ENCODE data around the gene GTF2IRD1.
"Not testable (repeated sequence)": the region's sequence is repeated elsewhere in the genome, so short reads cannot be mapped to it uniquely, and the experiment has no call there.

The GTF2IRD1 gene

DNA sequence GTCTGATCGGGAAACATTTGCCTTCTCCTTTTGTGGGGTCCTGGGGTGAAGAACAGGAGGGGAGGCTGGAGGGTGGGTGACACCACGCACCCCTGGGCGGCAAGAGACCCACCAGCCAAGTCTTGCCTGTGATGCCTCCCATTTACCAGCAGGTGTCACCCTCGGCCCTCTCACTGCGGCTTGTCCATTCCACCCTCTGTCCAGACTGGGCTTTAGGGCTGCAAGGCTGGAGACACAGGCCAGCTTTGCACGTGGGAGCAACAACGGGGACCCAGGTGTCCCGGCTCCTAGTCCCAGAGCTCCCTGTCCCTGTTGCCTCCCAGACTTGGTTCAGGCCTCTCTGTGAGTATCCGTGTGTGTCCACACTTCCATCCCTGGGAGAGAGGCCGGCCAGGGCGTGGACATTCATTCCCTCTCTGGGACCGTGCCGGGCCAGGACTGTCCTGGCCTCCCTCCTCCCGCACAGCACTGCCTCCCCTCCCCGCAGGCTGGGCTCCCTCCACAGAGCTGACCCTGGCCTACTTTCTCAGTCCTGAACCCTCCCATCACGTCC lies 36.2 kb upstream of the GTF2IRD1 start:
- peak overlapping the region; percentile 85 for H3K9ac ChIP-seq (ENCODE audit: low read depth, low read length, poor library complexity)
- peak; percentile 77 for DNase-seq (ENCODE audit: low spot score)
- H2BK5ac ChIP-seq (ENCODE audit: low read length), result peak overlapping the region; percentile 46
- no peak overlapping the region for H3K4me2 ChIP-seq (ENCODE audit: insufficient read depth, low read length, poor library complexity, severe bottlenecking)
- H3K79me1 ChIP-seq (ENCODE audit: low read depth, low read length), result peaks cover 2% of the 10 kb centered on the region
- H2AFZ ChIP-seq (ENCODE audit: low read length), result peak overlapping the region; percentile 88
- peak overlapping the region; percentile 85 for H3K4ac ChIP-seq (ENCODE audit: low read length)
- no peak overlapping the region for H4K8ac ChIP-seq (ENCODE audit: low read depth, low read length)
- no peak overlapping the region for H4K91ac ChIP-seq (ENCODE audit: low read depth, low read length, poor library complexity)
- H2BK12ac ChIP-seq (ENCODE audit: low read length), result peak overlapping the region; percentile 59
- H3K4me3 ChIP-seq (ENCODE audit: low read length in 2 of 2), result no peak overlapping the region
- H3K14ac ChIP-seq (ENCODE audit: low read length), result peak overlapping the region; percentile 98
- H3K27me3 ChIP-seq (ENCODE audit: control insufficient read depth in 3 of 3, insufficient read depth in 3 of 3, low read depth in 1 of 3, low read length in 3 of 3), result no peaks in the 10 kb centered on the region
- H2BK120ac ChIP-seq (ENCODE audit: low read depth, low read length), result no peak overlapping the region
- peak overlapping the region; percentile 94 for H2AK5ac ChIP-seq (ENCODE audit: low read depth, low read length)
- peak overlapping the region; percentile 95 for H2BK15ac ChIP-seq (ENCODE audit: low read length)
- H3K23ac ChIP-seq (ENCODE audit: low read depth, low read length, poor library complexity), result peak overlapping the region; percentile 16
- peak overlapping the region; percentile 93 for H3K18ac ChIP-seq (ENCODE audit: low read length)
- no peak overlapping the region for H3K27ac ChIP-seq (replicated peaks; ENCODE audit: low read length)
- H3K4me1 ChIP-seq (ENCODE audit: control insufficient read depth in 2 of 2, insufficient read depth in 1 of 2, low read depth in 1 of 2, low read length in 2 of 2), result peaks cover 0 to 3% of the 10 kb centered on the region in 2 donors
- no peaks in the 10 kb centered on the region for H3K9me3 ChIP-seq (replicated peaks in 1 of 2; ENCODE audit: control insufficient read depth in 2 of 2, insufficient read depth in 1 of 2, low read depth in 1 of 2, low read length in 2 of 2)
- no CpG with 5 or more reads among the region's 16 CpGs for WGBS, 2 donors (ENCODE audit: extremely low coverage in 2 of 2, insufficient read length in 2 of 2, insufficient replicate concordance in 1 of 2)
- no peaks in the 10 kb centered on the region for H3K36me3 ChIP-seq (replicated peaks in 1 of 2; ENCODE audit: control insufficient read depth in 2 of 2, insufficient read depth in 2 of 2, low read length in 2 of 2)

DNA sequence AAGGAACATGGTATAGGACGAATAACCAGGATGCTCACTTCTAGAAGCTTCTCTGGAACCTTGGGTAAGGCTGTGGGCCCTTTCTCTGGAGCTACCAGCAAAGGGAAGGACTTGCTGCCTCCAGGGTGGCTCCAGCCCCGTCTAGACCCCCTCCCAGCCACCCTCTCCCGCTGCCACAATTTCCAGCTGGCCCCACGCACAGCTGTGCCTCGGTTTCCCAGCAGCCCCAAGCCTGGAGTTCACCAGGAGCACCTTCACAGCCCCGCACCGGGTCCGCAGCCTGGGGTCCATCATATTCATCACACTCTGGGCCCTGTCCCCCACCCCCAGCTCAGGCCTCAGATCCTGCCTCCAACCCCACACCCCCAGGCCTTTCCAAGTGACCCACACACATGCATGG lies 35.6 kb upstream of the GTF2IRD1 start:
- no peak overlapping the region for H3K4me3 ChIP-seq (ENCODE audit: low read length in 2 of 2)
- peak overlapping the region; percentile 46 for H2BK5ac ChIP-seq (ENCODE audit: low read length)
- H3K27me3 ChIP-seq (ENCODE audit: control insufficient read depth in 3 of 3, insufficient read depth in 3 of 3, low read depth in 1 of 3, low read length in 3 of 3), result no peaks in the 10 kb centered on the region
- WGBS, 2 donors (ENCODE audit: extremely low coverage in 2 of 2, insufficient read length in 2 of 2, insufficient replicate concordance in 1 of 2), result no CpG with 5 or more reads among the region's 8 CpGs
- DNase-seq (ENCODE audit: low spot score), result no peak
- H3K4ac ChIP-seq (ENCODE audit: low read length), result peak overlapping the region; percentile 85
- no peak overlapping the region for H2BK120ac ChIP-seq (ENCODE audit: low read depth, low read length)
- peak overlapping the region; percentile 73 for H3K23ac ChIP-seq (ENCODE audit: low read depth, low read length, poor library complexity)
- no peaks in the 10 kb centered on the region for H3K9me3 ChIP-seq (replicated peaks in 1 of 2; ENCODE audit: control insufficient read depth in 2 of 2, insufficient read depth in 1 of 2, low read depth in 1 of 2, low read length in 2 of 2)
- no peak overlapping the region for H2BK12ac ChIP-seq (ENCODE audit: low read length)
- H4K91ac ChIP-seq (ENCODE audit: low read depth, low read length, poor library complexity), result no peak overlapping the region
- H4K8ac ChIP-seq (ENCODE audit: low read depth, low read length), result peak overlapping the region; percentile 65
- peak overlapping the region; percentile 94 for H2AK5ac ChIP-seq (ENCODE audit: low read depth, low read length)
- no peak overlapping the region for H3K4me2 ChIP-seq (ENCODE audit: insufficient read depth, low read length, poor library complexity, severe bottlenecking)
- no peak overlapping the region for H3K27ac ChIP-seq (replicated peaks; ENCODE audit: low read length)
- peak overlapping the region; percentile 88 for H2AFZ ChIP-seq (ENCODE audit: low read length)
- peak overlapping the region; percentile 94 for H3K14ac ChIP-seq (ENCODE audit: low read length)
- no peaks in the 10 kb centered on the region for H3K36me3 ChIP-seq (replicated peaks in 1 of 2; ENCODE audit: control insufficient read depth in 2 of 2, insufficient read depth in 2 of 2, low read length in 2 of 2)
- no peak overlapping the region for H3K9ac ChIP-seq (ENCODE audit: low read depth, low read length, poor library complexity)
- H3K79me1 ChIP-seq (ENCODE audit: low read depth, low read length), result peaks cover 2% of the 10 kb centered on the region
- H3K4me1 ChIP-seq (ENCODE audit: control insufficient read depth in 2 of 2, insufficient read depth in 1 of 2, low read depth in 1 of 2, low read length in 2 of 2), result peaks cover 0 to 3% of the 10 kb centered on the region in 2 donors
- H2BK15ac ChIP-seq (ENCODE audit: low read length), result peak overlapping the region; percentile 95
- H3K18ac ChIP-seq (ENCODE audit: low read length), result peak overlapping the region; percentile 58

DNA sequence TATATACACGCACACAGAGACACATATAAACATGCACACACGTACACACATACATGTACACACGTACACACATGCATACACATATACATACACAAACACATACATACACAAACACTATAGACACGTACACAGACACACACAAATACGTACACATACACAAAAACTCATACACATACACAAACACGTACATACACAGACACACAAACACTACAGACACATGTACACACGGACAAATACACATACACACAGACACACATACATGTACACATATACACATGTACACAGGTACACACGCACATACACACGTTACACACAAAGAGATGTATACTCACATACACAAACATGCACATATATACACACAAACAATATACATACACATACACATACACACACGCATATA lies 35.2 kb upstream of the GTF2IRD1 start:
- H2BK15ac ChIP-seq (ENCODE audit: low read length), result no peak overlapping the region

DNA sequence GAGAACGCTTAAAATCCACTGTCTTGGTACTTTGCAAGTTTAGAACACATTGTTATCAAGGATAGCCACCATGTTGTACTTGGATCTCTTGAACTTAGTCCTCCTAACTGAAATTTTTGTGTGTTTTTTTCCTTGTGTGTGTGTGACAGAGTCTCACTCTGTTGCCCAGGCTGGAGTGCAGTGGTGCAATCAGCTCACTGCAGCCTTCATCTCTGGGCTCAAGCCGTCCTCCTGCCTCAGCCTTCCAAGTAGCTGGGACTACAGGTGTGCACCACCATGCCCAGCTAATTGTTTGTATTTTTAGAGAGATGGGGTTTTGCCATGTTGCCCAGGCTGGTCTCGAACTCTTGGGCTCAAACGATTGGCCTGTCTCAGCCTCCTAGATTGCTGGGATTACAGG lies 34.5 kb upstream of the GTF2IRD1 start:
- H3K4me1 ChIP-seq (ENCODE audit: control insufficient read depth in 2 of 2, insufficient read depth in 1 of 2, low read depth in 1 of 2, low read length in 2 of 2); H4K8ac ChIP-seq (ENCODE audit: low read depth, low read length); H4K91ac ChIP-seq (ENCODE audit: low read depth, low read length, poor library complexity); H3K9me3 ChIP-seq (replicated peaks in 1 of 2; ENCODE audit: control insufficient read depth in 2 of 2, insufficient read depth in 1 of 2, low read depth in 1 of 2, low read length in 2 of 2); H3K27me3 ChIP-seq (ENCODE audit: control insufficient read depth in 3 of 3, insufficient read depth in 3 of 3, low read depth in 1 of 3, low read length in 3 of 3); H2AK5ac ChIP-seq (ENCODE audit: low read depth, low read length); H3K4ac ChIP-seq (ENCODE audit: low read length); H3K36me3 ChIP-seq (replicated peaks in 1 of 2; ENCODE audit: control insufficient read depth in 2 of 2, insufficient read depth in 2 of 2, low read length in 2 of 2); H3K14ac ChIP-seq (ENCODE audit: low read length); H2BK12ac ChIP-seq (ENCODE audit: low read length); H2BK15ac ChIP-seq (ENCODE audit: low read length); H2BK120ac ChIP-seq (ENCODE audit: low read depth, low read length); H3K27ac ChIP-seq (replicated peaks; ENCODE audit: low read length); H3K9ac ChIP-seq (ENCODE audit: low read depth, low read length, poor library complexity); H3K4me3 ChIP-seq (ENCODE audit: low read length in 2 of 2); H2AFZ ChIP-seq (ENCODE audit: low read length); H2BK5ac ChIP-seq (ENCODE audit: low read length); H3K79me1 ChIP-seq (ENCODE audit: low read depth, low read length); H3K23ac ChIP-seq (ENCODE audit: low read depth, low read length, poor library complexity); H3K18ac ChIP-seq (ENCODE audit: low read length); DNase-seq (ENCODE audit: low spot score); H3K4me2 ChIP-seq (ENCODE audit: insufficient read depth, low read length, poor library complexity, severe bottlenecking): not testable (repeated sequence)
- whole genome bisulfite sequencing, 2 donors (ENCODE audit: extremely low coverage in 2 of 2, insufficient read length in 2 of 2, insufficient replicate concordance in 1 of 2), result no CpG with 5 or more reads among the region's 4 CpGs

More for the DNA sequence above, 35.2 kb upstream of the GTF2IRD1 start:
- H3K79me1 ChIP-seq (ENCODE audit: low read depth, low read length), result peaks cover 2% of the 10 kb centered on the region
- no peak overlapping the region for H2AK5ac ChIP-seq (ENCODE audit: low read depth, low read length)
- no peak overlapping the region for H3K14ac ChIP-seq (ENCODE audit: low read length)
- no peak for DNase-seq (ENCODE audit: low spot score)
- no peak overlapping the region for H2BK120ac ChIP-seq (ENCODE audit: low read depth, low read length)
- H3K27ac ChIP-seq (replicated peaks; ENCODE audit: low read length), result no peak overlapping the region
- H4K8ac ChIP-seq (ENCODE audit: low read depth, low read length), result no peak overlapping the region
- H2BK12ac ChIP-seq (ENCODE audit: low read length), result no peak overlapping the region
- no peak overlapping the region for H3K18ac ChIP-seq (ENCODE audit: low read length)
- no peak overlapping the region for H2BK5ac ChIP-seq (ENCODE audit: low read length)
- no peaks in the 10 kb centered on the region for H3K36me3 ChIP-seq (replicated peaks in 1 of 2; ENCODE audit: control insufficient read depth in 2 of 2, insufficient read depth in 2 of 2, low read length in 2 of 2)
- no peak overlapping the region for H4K91ac ChIP-seq (ENCODE audit: low read depth, low read length, poor library complexity)
- H3K9me3 ChIP-seq (replicated peaks in 1 of 2; ENCODE audit: control insufficient read depth in 2 of 2, insufficient read depth in 1 of 2, low read depth in 1 of 2, low read length in 2 of 2), result no peaks in the 10 kb centered on the region
- no peak overlapping the region for H3K9ac ChIP-seq (ENCODE audit: low read depth, low read length, poor library complexity)
- H3K27me3 ChIP-seq (ENCODE audit: control insufficient read depth in 3 of 3, insufficient read depth in 3 of 3, low read depth in 1 of 3, low read length in 3 of 3), result no peaks in the 10 kb centered on the region
- H3K4me1 ChIP-seq (ENCODE audit: control insufficient read depth in 2 of 2, insufficient read depth in 1 of 2, low read depth in 1 of 2, low read length in 2 of 2), result peaks cover 0 to 3% of the 10 kb centered on the region in 2 donors
- no peak overlapping the region for H3K4me2 ChIP-seq (ENCODE audit: insufficient read depth, low read length, poor library complexity, severe bottlenecking)
- no peak overlapping the region for H3K4ac ChIP-seq (ENCODE audit: low read length)
- WGBS, 2 donors (ENCODE audit: extremely low coverage in 2 of 2, insufficient read length in 2 of 2, insufficient replicate concordance in 1 of 2), result 100% methylated on average over 1 to 3 of the region's 10 CpGs
- H3K23ac ChIP-seq (ENCODE audit: low read depth, low read length, poor library complexity), result no peak overlapping the region
- H2AFZ ChIP-seq (ENCODE audit: low read length), result no peak overlapping the region
- no peak overlapping the region for H3K4me3 ChIP-seq (ENCODE audit: low read length in 2 of 2)

Data from neuronal stem cell (in vitro differentiated cells).